ENCODE measurements around the gene ACE.

The ACE gene

GRCh38 chr17:63491413-63491812, 14.6 kb downstream of the ACE start:
- no peak for DNase-seq (ENCODE audit: low read depth)

- no peak for DNase-seq (ENCODE audit: low read depth)
Observed at GRCh38 chr17:63491977-63492618, 15.2 kb downstream of the ACE start.

- DNase-seq (ENCODE audit: low read depth) = no peak
Observed at GRCh38 chr17:63492940-63493339, 16.1 kb downstream of the ACE start.

- no peak for DNase-seq (ENCODE audit: low read depth)
Observed at GRCh38 chr17:63493411-63493810, 16.6 kb downstream of the ACE start.

GRCh38 chr17:63494300-63494928, 17.6 kb downstream of the ACE start:
- DNase-seq (ENCODE audit: low read depth) = no peak

- no peak for DNase-seq (ENCODE audit: low read depth)
Observed at GRCh38 chr17:63495491-63495890, 18.6 kb downstream of the ACE start.

GRCh38 chr17:63496177-63496576, 19.3 kb downstream of the ACE start:
- DNase-seq (ENCODE audit: low read depth) = no peak

GRCh38 chr17:63496663-63497400, 20.0 kb downstream of the ACE start:
- no peak for DNase-seq (ENCODE audit: low read depth)

- no peak for DNase-seq (ENCODE audit: low read depth)
Observed at GRCh38 chr17:63497708-63498483, 21.0 kb downstream of the ACE start.

GRCh38 chr17:63498626-63499195, 21.9 kb downstream of the ACE start:
- no peak for DNase-seq (ENCODE audit: low read depth)

GRCh38 chr17:63500543-63501390, 23.9 kb downstream of the ACE start:
- DNase-seq (ENCODE audit: low read depth) = no peak

GRCh38 chr17:63503341-63503705, 26.5 kb downstream of the ACE start:
- DNase-seq (ENCODE audit: low read depth) = no peak

- DNase-seq (ENCODE audit: low read depth) = no peak
Observed at GRCh38 chr17:63504261-63504660, 27.4 kb downstream of the ACE start.

- no peak for DNase-seq (ENCODE audit: low read depth)
Observed at GRCh38 chr17:63505341-63505740, 28.5 kb downstream of the ACE start.

- DNase-seq (ENCODE audit: low read depth) = no peak
Observed at GRCh38 chr17:63506627-63507026, 29.8 kb downstream of the ACE start.

- DNase-seq (ENCODE audit: low read depth) = no peak
Observed at GRCh38 chr17:63511331-63511730, 34.5 kb downstream of the ACE start.

GRCh38 chr17:63512388-63512787, 35.5 kb downstream of the ACE start:
- no peak for DNase-seq (ENCODE audit: low read depth)

GRCh38 chr17:63512896-63513644, 36.2 kb downstream of the ACE start:
- no peak for DNase-seq (ENCODE audit: low read depth)

- no peak for DNase-seq (ENCODE audit: low read depth)
Observed at GRCh38 chr17:63514477-63514876, 37.6 kb downstream of the ACE start.

GRCh38 chr17:63514974-63515373, 38.1 kb downstream of the ACE start:
- no peak for DNase-seq (ENCODE audit: low read depth)

- no peak for DNase-seq (ENCODE audit: low read depth)
Observed at GRCh38 chr17:63515426-63515825, 38.6 kb downstream of the ACE start.
